Fibroblast of lung (primary cell): ENCODE measurements around the gene AMER2.

ENCODE experiments used
- CTCF ChIP-seq, 2 donors: IDR thresholded peaks in 1 of 2; conservative IDR thresholded peaks in 1 of 2; 1 replicate in 1 of 2; 2 replicates in 1 of 2; pipeline ENCODE4 v1.5.1; 2011 to 2012; ENCODE audit warnings: low read length in 2 of 2, control low read depth in 1 of 2, inconsistent platforms in 1 of 2, low read depth in 1 of 2, mild to moderate bottlenecking in 1 of 2
- EZH2 ChIP-seq: IDR thresholded peaks from 2 replicates; pipeline ENCODE4 v1.5.1; 2012; ENCODE audit warnings: low read length, control low read depth, mild to moderate bottlenecking; ENCODE audit errors: missing control alignments

- TF ChIP-seq CTCF (conservative IDR thresholded peaks at IDR 0.05 in 1 of 2, IDR thresholded peaks at IDR 0.05 in 1 of 2; ENCODE audit: low read depth in 1 of 2, low read length in 2 of 2) = no peak
- TF ChIP-seq EZH2 = no peak
These were observed 39.2 kb downstream of the AMER2 start for GRCh38 chr13:25132751-25133390.
